Measurements from ENCODE around the gene DEPDC1.
"Not testable (repeated sequence)": the region's sequence is repeated elsewhere in the genome, so short reads cannot be mapped to it uniquely, and the experiment has no call there.

The DEPDC1 gene

DNA sequence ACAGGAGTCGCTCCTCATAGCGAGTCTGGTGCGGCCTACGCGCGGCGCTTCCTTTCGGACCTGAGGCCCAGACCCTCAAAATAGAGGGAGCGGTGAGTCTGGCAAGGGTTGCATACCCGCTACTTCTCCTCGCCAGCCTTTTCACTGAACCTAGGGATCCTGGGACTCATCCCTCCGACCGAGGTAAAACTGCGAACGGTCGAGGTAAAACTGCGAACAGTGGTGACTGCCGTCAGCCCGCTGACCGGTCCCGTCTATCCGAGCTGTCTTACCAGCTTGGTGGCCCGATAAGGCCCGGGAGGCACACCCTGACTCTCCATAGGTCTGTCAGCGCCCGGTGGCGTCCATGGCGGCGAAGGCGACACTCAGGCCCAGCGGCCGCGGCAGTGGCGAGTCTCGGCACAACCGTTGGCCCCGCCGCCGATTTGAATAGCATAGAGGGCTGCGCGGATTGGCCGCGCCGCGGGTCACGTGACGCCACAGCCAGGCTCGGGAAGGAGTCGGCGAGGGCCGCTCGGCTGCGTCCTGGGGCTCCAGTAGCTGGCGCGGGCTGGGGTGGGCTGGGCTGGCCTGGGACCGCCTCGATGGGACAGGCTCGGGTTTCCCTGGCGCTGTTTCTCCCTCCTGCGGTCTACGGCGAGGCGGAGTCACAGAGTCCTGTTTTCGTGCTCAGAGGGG is at the start of gene DEPDC1:
Gene DEPDC1 (minus strand): TSS at position 403 of the 678 bp plus-strand sequence. CDS start 83 bp downstream, at position 320.
- peak; percentile 89 for DNase-seq (ENCODE audit: insufficient read length, low spot score)
- FAIRE-seq, result peak; percentile 90
- TF ChIP-seq POLR2A (IDR thresholded peaks at IDR 0.05; ENCODE audit: low read depth, low read length), result peak; percentile 71

DNA sequence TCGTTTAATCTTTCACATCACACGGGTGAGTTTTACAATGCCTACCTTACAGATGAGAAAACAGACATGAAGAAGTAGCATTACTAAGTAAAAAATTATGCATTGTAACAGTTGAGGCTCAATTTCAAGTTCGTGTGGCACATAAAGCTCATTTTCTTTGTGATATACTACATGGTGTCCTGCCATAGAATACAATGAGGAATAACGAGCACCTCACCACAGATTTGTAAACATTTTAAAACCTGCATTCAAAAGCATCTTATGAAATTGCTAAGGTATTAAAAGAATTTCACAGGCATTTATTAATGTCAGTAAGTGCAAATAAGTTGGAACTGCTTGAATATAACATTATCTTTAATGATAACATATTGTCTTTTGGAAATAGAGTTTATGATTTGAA is 47.8 kb upstream of the DEPDC1 start:
- no peak for TF ChIP-seq POLR2A (IDR thresholded peaks at IDR 0.05; ENCODE audit: low read depth, low read length)
- FAIRE-seq (no peak), DNase-seq (ENCODE audit: insufficient read length, low spot score) (no peak)

- FAIRE-seq (peak; percentile 36), DNase-seq (ENCODE audit: insufficient read length, low spot score) (no peak)
- no peak for TF ChIP-seq POLR2A (IDR thresholded peaks at IDR 0.05; ENCODE audit: low read depth, low read length)
Observed at GRCh38 chr1:68542586-68542985, 45.7 kb upstream of the DEPDC1 start.

DNA sequence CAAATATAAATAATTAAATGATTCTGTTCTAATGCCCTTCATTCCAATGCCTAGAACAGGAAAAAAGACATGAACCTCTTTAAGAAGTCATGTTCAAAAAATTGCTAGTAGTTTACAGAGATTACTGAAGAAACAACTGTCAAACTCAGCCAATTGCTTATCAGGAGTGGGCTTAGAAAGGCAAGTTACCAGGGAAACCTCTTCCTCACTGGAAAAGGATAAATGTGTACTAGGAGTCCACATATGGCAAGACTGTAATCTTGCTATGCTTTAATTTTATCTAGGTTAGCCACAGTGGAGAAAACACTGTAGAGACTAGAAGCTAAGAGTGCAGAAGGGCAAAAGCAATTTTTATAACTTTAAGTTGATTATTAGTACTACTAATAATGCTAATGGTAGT is 42.1 kb upstream of the DEPDC1 start:
- FAIRE-seq (no peak), DNase-seq (ENCODE audit: insufficient read length, low spot score) (no peak)
- no peak for TF ChIP-seq POLR2A (IDR thresholded peaks at IDR 0.05; ENCODE audit: low read depth, low read length)

DNA sequence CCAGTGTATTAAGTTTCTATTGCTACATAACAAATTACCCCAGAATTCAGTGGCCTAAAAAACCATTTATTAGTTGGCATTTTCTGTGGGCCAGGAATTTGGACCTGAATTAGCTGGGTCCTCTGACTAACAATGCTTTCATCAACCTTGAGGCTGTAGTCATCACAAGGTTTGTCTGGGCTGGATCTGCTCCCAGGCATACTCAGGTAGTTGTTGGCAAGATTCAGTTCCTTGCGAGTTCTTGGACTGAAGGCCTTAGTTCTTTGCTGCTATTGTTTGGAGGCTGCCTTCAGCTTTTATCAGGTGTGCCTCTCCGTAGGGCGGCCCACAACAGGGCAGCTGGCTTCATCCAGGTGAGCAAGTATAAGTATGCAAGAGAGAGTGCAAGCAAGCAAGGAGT is 31.4 kb upstream of the DEPDC1 start:
- DNase-seq (ENCODE audit: insufficient read length, low spot score) (no peak), FAIRE-seq (no peak)
- TF ChIP-seq POLR2A (IDR thresholded peaks at IDR 0.05; ENCODE audit: low read depth, low read length), result no peak

- DNase-seq (ENCODE audit: insufficient read length, low spot score) (no peak), FAIRE-seq (no peak)
- no peak for TF ChIP-seq POLR2A (IDR thresholded peaks at IDR 0.05; ENCODE audit: low read depth, low read length)
Observed at GRCh38 chr1:68525781-68526180, 28.9 kb upstream of the DEPDC1 start.

DNA sequence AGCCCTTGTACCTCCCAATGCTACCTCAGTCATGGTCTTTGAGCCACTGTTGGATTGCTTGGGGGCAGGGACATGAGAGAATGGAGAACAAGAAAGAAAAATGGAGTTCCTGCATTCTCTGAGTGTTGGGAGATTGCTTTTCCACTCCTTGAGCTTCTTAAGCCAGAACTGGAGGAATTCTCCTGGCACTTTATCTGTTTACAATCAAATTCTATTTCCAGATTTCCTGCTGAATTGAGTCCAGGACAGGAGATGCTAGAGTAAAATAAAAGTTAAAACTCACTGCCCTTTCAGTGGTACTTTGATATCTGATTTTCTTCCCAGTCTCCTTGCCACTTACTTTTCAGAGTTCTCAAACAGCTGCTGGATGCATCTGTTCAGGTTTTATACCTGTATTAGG is 24.4 kb upstream of the DEPDC1 start:
- no peak for TF ChIP-seq POLR2A (IDR thresholded peaks at IDR 0.05; ENCODE audit: low read depth, low read length)
- DNase-seq (ENCODE audit: insufficient read length, low spot score), result no peak
- FAIRE-seq, result no peak

- FAIRE-seq, result no peak
- no peak for TF ChIP-seq POLR2A (IDR thresholded peaks at IDR 0.05; ENCODE audit: low read depth, low read length)
Observed at GRCh38 chr1:68516066-68516465, 19.2 kb upstream of the DEPDC1 start.

DNA sequence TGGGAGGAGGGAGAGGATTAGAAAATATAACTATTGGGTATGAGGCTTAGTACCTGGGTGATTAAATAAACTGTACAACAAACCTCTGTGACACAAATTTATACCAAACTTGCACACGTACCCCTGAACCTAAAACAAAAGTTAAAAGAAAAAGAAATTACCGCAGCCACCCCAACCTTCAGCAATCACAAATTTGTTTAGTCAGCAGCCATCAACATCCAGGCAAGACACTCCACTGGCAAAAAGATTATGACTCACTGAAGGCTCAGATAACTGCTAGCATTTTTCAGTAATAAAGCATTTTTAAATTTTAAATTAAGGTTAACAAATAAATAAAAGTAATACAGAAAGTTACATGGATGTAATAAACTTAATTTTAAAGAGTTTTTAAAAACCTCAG is 14.4 kb upstream of the DEPDC1 start:
- no peak for TF ChIP-seq POLR2A (IDR thresholded peaks at IDR 0.05; ENCODE audit: low read depth, low read length)
- FAIRE-seq, result no peak
- no peak for DNase-seq (ENCODE audit: insufficient read length, low spot score)

More at GRCh38 chr1:68516066-68516465, 19.2 kb upstream of the DEPDC1 start:
- DNase-seq (ENCODE audit: insufficient read length, low spot score), result no peak

DNA sequence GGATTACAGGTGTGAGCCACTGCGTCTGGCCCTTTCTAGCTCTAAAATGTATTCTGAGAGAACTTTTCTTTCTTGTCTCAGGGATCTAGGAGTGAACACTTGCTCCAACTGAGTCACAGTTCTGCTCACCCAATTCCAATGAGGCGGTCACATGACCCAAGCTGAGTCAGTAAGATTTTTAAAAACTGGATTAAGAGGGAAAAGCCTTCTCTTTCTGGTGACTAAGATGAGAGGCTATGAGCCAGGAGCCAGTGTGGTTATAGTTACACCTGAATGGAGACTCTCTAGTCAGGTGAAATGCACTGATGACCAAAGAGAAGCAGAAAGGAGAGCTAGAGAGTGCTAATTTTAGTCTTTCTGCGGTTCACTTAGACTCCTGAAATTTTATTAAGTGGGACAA is 9.5 kb upstream of the DEPDC1 start:
- DNase-seq (ENCODE audit: insufficient read length, low spot score), result no peak
- TF ChIP-seq POLR2A (IDR thresholded peaks at IDR 0.05; ENCODE audit: low read depth, low read length), result no peak
- FAIRE-seq, result no peak

DNA sequence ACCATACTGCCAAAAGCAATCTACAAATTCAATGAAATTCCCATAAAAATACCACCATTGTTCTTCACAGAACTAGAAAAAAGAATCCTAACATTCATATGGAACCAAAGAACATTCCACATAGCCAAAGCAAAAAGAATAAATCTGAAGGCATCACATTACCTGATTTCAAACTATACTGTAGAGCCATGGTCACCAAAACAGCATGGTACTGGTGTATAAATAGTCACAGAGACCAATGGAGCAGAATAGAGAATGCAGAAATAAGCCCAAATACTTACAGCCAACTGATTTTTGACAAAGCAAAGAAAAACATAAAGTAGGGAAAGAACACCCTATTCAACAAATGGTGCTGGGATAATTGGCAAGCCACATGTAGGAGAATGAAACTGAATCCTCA is 6.2 kb upstream of the DEPDC1 start:
- no peak for TF ChIP-seq POLR2A (IDR thresholded peaks at IDR 0.05; ENCODE audit: low read depth, low read length)
- FAIRE-seq (no peak), DNase-seq (ENCODE audit: insufficient read length, low spot score) (no peak)

GRCh38 chr1:68497358-68497698 is 446 bp upstream of the DEPDC1 start:
- TF ChIP-seq POLR2A (IDR thresholded peaks at IDR 0.05; ENCODE audit: low read depth, low read length), result no peak
- DNase-seq (ENCODE audit: insufficient read length, low spot score) (no peak), FAIRE-seq (no peak)

DNA sequence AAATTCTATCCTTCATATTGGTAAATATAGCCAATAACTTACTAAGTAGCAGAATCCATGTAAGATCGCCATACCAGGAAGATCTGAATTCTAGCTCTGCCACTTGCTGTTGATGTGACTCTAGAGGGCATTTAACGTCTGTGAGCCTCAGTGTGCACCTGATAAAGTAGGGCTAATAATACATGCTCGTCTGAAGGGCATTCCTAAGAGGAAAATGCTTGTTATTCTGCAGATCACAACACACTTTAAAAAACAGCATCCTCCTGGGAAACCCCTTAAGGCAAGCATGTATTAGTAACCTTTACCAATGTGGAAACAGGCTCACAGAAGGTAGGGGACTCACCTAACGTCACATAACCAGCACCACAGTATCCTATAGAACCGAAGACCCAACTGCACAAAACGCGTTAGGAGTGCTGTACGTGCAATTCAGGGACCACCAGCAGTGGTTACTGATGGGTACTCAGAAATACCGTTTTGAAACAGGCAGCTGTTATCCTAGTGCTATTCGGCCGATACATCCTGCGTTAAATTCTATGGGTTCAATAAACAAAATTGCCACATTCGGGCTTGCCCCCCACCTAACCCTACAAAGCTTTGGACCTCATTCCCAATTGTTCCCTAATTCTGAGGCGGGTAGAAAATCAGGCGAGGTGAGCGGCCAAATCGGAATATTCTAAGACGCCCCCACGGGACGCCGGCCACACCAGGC is 758 bp downstream of the DEPDC1 start:
- peak; percentile 86 for FAIRE-seq
- DNase-seq (ENCODE audit: insufficient read length, low spot score), result no peak
- TF ChIP-seq POLR2A (IDR thresholded peaks at IDR 0.05; ENCODE audit: low read depth, low read length), result no peak

GRCh38 chr1:68495532-68495931 is 1.4 kb downstream of the DEPDC1 start:
- TF ChIP-seq POLR2A (IDR thresholded peaks at IDR 0.05; ENCODE audit: low read depth, low read length), result no peak
- peak; percentile 6 for FAIRE-seq
- no peak for DNase-seq (ENCODE audit: insufficient read length, low spot score)

GRCh38 chr1:68493193-68493592 is 3.7 kb downstream of the DEPDC1 start:
- TF ChIP-seq POLR2A (IDR thresholded peaks at IDR 0.05; ENCODE audit: low read depth, low read length), result no peak
- DNase-seq (ENCODE audit: insufficient read length, low spot score) (no peak), FAIRE-seq (peak; percentile 23)

- not testable (repeated sequence) for DNase-seq (ENCODE audit: insufficient read length, low spot score); FAIRE-seq
Observed at GRCh38 chr1:68492255-68492654, 4.6 kb downstream of the DEPDC1 start.

All from H54 (cell line).